ENCODE data around the gene EN2.

The EN2 gene

DNA sequence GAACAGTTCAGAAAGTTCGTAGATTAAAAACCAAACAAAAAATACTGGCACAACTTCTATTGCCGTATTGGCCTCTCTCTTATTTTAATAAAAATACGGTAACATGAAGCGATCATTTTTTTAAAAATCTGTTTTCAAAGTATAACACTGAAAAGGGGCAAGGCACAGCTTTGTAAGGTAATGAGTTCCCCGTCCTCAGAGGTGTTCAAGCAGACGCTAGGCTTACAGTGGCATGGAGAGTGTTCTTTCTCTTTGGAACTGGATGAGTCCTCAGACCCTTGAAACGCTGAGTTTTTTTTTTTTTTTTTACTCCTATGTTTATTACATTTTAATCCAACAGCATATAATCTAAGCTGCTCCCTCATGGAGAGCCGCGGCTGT lies 7.8 kb downstream of the EN2 start:
- DNase-seq, result no peak

DNA sequence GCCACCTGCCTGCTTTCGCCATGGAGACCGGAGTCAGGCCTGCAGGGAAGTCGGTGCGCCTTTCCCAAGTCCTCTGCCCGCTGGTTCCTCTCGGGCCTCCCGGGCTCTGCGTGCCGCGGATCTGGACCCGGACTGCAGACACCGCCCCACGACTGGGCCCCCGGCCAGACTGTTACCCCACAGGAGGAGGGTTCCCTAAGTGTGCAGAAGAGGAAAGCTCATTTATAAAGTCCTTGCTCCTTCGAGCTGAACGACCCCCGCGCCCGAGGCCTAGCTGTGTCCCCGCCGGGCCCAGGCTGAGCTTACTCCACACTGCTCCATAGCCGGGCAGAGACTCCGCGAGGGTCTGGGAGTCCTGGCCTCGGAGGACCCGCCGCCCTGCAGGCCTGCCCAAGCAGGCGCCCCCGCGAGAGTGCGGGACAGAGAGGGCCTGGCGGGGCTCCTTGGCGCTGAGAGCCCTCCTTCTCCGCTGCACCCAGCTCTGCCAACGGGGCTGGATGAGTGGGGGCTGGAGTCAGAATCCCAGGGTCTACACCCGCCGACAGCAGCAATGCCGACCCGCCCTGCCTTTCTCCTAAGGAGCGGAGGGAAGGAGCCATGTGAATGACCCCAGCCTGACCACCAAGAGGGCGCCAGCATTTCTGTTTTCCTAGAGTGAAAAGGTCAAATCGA lies 8.3 kb downstream of the EN2 start:
- no peak for DNase-seq

DNA sequence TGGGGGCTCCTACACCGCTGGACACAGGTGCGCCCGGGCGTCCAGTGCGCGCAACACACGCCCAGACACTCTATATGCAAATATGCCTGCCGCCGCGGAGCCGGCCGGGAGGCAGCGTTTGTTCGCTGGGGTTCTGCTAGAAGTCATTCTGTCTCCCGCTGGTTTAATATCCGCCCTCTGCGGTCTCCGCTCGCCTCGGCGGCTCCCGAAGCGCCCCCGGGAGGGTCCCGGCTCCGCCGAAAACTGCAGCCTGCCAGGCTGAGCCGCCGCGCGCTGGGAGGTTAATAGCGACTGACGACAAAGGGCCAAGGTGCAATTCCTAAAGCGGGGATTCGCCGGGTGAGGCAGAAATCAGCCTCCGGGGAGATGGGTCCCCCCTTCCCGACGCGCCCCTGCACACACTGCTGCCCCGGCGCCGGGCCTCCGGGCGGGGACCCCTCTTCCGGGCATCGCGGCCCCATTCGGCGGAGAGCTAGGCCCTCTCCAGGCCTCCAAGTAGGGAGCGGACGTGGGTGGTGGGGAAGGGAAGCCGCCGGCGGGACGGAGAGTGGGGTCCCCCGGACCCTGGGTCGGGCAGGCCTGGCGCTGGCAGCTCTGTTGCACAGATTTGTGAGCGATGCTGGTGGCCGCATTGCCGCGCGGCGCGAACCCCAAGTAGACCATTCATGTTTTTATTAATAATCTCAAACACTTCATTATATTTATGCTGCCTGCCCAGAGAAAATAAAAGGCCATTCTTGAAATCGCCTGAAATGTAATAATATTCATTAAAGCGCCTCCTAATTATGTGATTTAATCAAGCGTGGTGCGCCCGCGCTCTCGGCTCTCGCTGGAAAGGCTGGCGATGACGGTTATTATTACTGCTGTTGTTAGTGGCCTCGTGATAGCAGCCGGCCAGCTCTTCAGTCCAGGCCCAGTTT lies 9.1 kb downstream of the EN2 start:
- peak; percentile 68 to 75 for DNase-seq

- peak in 1 of 2 experiments; percentile 20 for DNase-seq
Observed at GRCh38 chr7:155467846-155468784, 10.2 kb downstream of the EN2 start.

- no peak for DNase-seq
Observed at GRCh38 chr7:155468785-155469148, 10.8 kb downstream of the EN2 start.

GRCh38 chr7:155469311-155470185 lies 11.6 kb downstream of the EN2 start:
- no peak for DNase-seq

DNA sequence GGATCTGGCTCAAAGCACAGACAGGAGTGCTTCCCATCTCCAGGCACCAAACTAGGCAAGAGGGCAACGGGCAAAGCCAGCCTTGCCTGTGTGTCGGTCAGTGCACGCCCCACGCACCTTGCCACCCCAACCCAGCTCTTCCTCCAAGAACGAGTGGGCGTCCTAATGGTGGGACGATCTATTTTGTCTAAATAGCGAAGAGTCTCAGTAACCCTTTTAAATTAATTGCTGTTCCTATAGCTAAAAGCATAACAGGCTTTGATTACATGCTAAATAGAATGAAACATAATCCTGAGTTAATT lies 12.2 kb downstream of the EN2 start:
- DNase-seq, result no peak

- no peak for DNase-seq
Observed at GRCh38 chr7:155470686-155471638, 13.0 kb downstream of the EN2 start.

DNA sequence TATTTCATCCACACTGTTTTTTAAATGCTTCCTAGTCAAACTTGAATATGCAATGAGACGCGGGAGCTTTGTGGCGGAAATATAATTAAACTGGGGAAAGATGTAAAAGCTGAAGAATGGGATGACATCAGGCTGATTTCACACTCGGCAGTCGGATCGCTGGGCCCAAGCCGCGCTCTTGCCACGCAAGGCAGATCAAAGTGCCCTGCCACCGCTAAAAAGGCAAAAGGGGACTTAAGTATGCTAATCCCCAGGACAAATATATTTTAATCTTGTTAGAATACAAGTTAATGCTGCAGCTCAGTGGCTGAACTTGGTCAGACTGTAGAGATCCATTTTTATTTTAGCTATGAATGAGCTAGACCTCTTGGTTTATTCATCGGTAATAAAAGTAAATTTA lies 13.8 kb downstream of the EN2 start:
- DNase-seq, result no peak

DNA sequence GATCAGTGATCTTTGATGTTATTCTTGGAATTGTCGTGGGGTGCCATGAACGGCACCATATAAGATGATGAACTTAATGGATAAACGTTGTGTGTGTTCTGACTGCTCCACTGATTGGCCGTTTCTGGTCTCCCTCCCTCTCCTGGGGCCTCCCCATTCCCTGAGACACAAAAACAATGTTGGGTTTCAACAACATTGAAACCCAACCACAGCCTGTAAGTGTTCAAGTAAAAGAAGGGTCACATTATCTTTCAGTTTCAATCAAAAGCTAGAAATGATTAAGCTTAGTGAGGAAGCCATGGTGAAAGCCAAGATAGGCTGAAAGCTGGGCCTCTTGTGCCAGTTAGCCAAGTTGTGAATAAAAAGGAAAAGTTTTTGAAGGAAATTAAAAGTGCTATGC lies 19.5 kb downstream of the EN2 start:
- peak in 1 of 2 experiments; percentile 24 for DNase-seq

GRCh38 chr7:155481764-155482163 lies 23.8 kb downstream of the EN2 start:
- DNase-seq, result no peak

DNA sequence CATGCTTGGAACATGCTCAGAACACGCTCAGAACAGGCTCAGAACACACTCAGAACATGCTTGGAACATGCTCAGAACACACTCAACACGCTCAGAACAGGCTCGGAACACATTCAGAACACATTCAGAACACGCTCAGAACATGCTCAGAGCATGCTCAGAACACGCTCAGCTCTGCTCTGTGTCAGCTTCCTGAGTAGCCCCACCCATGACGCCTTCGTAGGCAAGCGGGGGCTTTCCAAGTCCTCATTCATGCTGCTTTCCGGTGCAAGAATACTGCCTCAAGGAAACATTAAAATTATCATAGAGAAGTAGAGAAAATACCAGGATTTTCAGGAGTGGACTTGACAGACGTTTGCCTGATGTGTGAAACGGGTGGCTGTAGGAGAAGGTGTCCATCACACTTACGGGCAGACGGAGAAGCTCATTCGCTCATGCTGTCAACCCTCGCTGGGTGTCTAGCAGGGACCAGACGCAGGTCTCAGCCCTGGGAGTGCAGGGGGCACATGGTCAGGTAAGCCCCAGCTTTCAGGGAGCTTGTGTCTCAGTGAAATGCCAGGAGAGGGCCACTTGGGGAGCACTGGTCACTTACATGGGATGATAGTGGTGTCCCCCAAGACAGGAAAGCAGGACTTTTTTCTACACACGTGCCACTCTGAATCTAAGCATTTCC lies 24.7 kb downstream of the EN2 start:
- no peak for DNase-seq

DNA sequence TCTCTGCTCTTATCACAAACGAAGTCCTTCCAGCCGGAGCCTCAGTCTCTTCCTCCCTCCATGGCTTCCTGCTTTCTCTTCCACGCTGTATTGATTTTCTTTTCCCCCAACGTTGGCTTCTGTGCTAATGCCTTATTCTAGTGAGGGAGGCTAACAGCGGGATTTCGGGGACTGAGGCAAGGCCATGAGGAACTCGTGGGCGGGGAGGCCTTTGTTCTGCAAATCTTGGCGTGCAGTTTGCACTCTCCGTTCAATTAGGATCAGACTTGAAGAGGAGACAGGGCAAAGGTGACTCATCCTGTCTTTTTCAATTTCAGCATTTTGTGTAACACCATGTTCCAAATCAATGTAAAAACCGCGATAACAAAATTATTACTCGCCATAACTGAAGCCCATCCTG lies 25.3 kb downstream of the EN2 start:
- no peak for DNase-seq

DNA sequence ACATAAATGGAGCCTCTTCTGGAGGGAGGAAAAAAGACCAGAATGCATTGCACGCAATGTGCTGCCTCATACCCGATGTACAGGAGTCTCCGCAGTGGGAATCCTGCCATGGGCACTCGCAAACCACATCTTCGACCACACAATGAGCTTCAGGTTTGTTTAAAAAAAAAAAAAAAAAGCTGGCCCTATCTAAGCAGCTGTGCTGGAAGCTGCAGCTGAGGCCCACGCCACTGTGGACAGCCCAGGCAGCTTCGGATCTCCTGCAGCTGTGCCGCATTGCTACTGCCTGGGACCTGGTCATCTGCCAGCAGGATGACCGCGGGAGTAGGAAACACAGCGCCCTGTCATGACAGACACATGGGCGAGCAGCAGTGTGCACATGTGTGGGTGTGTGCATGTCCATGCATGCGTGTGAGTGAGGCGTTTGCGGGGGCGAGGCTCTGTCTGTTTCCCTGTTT lies 26.0 kb downstream of the EN2 start:
- DNase-seq, result no peak

DNA sequence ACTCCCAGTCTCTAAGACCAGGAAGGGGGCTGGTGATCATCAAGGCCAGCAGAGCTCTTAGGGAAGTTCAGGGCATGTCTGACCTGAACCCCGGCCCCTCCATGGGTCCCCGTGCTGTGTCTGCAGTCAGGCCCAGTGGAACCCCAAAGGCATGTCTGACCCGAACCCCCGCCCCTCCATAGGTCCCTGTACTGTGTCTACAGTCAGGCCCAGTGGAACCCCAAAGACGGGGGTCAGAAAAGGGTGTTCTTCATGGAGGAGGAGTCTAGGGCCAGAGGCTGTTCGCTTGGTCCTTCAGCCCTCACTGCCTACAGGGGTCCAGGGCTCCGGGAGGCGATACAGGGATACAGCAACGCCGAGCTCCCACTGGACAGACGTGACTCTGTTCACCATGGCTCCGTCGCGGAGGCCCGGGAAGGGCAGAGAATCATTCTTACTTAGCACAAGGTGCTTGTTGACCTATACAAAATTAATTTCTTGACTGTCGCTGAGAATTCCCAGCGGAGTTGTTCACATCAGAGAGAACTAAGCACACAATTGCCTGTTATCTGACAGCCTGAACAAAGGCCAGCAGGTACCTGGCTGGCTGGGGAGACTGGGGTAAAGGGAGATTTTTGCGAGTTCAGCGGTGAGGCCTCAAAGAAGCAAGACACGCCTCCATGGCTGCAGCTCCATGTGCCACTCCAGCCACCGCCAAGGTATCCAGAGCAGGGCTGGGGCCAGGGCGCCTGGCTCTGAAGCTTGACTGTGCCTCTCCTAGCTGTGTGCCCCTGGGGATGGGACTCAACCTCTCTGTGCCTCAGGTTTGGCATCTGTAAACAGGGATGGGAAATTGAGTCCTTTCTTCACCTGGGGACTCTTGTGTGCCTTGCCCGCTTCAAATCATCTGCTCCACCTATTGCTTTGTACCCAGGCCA lies 26.8 kb downstream of the EN2 start:
- DNase-seq, result no peak

DNA sequence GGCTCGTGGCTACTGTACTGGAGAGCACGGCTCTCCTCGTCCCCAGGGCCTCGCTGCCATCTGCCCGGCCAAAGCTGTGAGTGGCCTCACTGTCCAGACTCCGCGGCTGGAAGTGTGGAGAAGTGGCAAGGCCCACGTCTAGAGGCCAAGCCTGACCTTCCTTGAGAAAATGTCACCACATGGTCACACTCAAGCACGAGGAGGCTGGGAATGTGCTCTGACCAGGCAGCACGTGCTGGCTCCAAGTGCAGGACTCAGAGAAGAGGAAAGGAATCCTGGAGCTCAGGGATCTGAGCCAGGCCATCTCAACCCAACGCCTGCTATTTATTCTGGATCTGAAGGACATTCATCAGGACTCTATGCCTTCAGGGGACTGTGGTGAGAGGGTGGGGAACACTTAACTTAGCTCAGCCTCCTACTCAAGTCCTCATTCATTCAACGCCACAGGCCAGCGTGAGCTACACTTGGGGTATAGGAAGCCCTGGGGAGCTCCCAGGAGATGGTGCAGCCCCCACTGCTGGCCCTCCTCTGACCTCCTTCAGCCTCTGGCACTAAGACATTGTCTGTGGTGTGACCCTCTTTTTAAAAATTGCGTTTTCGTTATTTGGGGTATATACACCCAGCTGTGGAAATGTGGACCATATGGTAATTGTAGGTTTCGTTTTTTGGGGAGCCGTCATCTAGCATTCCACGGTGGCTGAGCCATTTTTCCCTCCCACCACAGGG lies 29.0 kb downstream of the EN2 start:
- DNase-seq, result no peak

GRCh38 chr7:155487509-155488482 lies 29.9 kb downstream of the EN2 start:
- no peak for DNase-seq
